WTC11 (cell line): ENCODE measurements around the gene CNTN1. TPM values are rescaled to one million over a fixed set of nuclear protein-coding genes. Genes with fewer than 3 reads are reported as not detected.

Experiments used
- ATAC-seq: fragments of 200-7000 bp; cut with Tn5 transposase; 2 replicates; pipeline ENCODE4 v1.10.0; 2021; ENCODE audit warnings: mild to moderate bottlenecking, moderate library complexity
- CTCF ChIA-PET: fragments of 300-600 bp; sonication (Branson Sonifier 250); formaldehyde crosslinking; loops from one replicate; lab custom pipeline; 2021; ENCODE audit warnings: antibody characterized with exemption; lab: Charles Lee
- POLR2A ChIA-PET: fragments of 350-600 bp; sonication (Branson Sonifier 250); formaldehyde crosslinking; loops from one replicate; lab custom pipeline; 2021; ENCODE audit warnings: antibody characterized with exemption; lab: Charles Lee
- DNase-seq: peaks from one replicate; pipeline ENCODE4 v3.0.0; 2021; ENCODE audit warnings: low spot score
- H3K27ac Mint-ChIP-seq: 2 replicates; pipeline ENCODE4 v1.8.0; 2021; ENCODE audit warnings: mixed read lengths
- H3K27me3 Mint-ChIP-seq: 2 replicates; pipeline ENCODE4 v1.8.0; 2021; ENCODE audit warnings: low read depth, mild to moderate bottlenecking, moderate library complexity, mixed read lengths
- H3K36me3 Mint-ChIP-seq: 2 replicates; pipeline ENCODE4 v1.8.0; 2021; ENCODE audit warnings: mixed read lengths
- H3K4me1 Mint-ChIP-seq: 2 replicates; pipeline ENCODE4 v1.8.0; 2022; ENCODE audit warnings: mixed read lengths
- H3K4me3 Mint-ChIP-seq: 2 replicates; pipeline ENCODE4 v1.8.0; 2021; ENCODE audit warnings: mild to moderate bottlenecking, moderate library complexity, mixed read lengths
- H3K9me3 Mint-ChIP-seq: 2 replicates; pipeline ENCODE4 v1.8.0; 2021; ENCODE audit warnings: mixed read lengths
- ATF1 ChIP-seq: sonication (generic); formaldehyde crosslinking; IDR thresholded peaks from 2 replicates; pipeline ENCODE4 v1.8.1; 2023; ENCODE audit warnings: mild to moderate bottlenecking, moderate library complexity, missing genetic modification reagents
- CBFB ChIP-seq: sonication (generic); formaldehyde crosslinking; IDR thresholded peaks from 2 replicates; pipeline ENCODE4 v1.8.1; 2022; ENCODE audit warnings: mild to moderate bottlenecking, low read depth, missing genetic modification reagents
- CTCF ChIP-seq: fragments of 200-600 bp; IDR thresholded peaks from 2 replicates; pipeline ENCODE4 v1.8.0; 2022; ENCODE audit warnings: antibody characterized with exemption
- GTF2I ChIP-seq: fragments of 250-450 bp; sonication (Bioruptor Pico); conservative IDR thresholded peaks from 2 replicates; pipeline ENCODE4 v1.4.0; 2021; ENCODE audit warnings: mild to moderate bottlenecking
- IRF2 ChIP-seq: sonication (generic); formaldehyde crosslinking; IDR thresholded peaks from 2 replicates; pipeline ENCODE4 v1.8.0; 2022; ENCODE audit warnings: low read depth, missing genetic modification reagents, borderline replicate concordance
- NFATC4 ChIP-seq: fragments of 250-450 bp; sonication (Bioruptor Pico); IDR thresholded peaks from 2 replicates; pipeline ENCODE4 v1.9.0; 2021; ENCODE audit warnings: mild to moderate bottlenecking
- PRRX2 ChIP-seq: fragments of 250-450 bp; sonication (Bioruptor Pico); IDR thresholded peaks from 2 replicates; pipeline ENCODE4 v1.8.0; 2021; ENCODE audit warnings: mild to moderate bottlenecking
- RORB ChIP-seq: fragments of 250-450 bp; sonication (Bioruptor Pico); IDR thresholded peaks from 2 replicates; pipeline ENCODE4 v1.9.0; 2021; ENCODE audit warnings: mild to moderate bottlenecking
- SP1 ChIP-seq: sonication (generic); formaldehyde crosslinking; conservative IDR thresholded peaks from 2 replicates; pipeline ENCODE4 v1.8.1; 2022; ENCODE audit warnings: missing genetic modification reagents
- TEAD4 ChIP-seq: sonication (generic); formaldehyde crosslinking; IDR thresholded peaks from 2 replicates; pipeline ENCODE4 v1.8.0; 2022; ENCODE audit warnings: mild to moderate bottlenecking, missing genetic modification reagents
- TP53 ChIP-seq: sonication (generic); formaldehyde crosslinking; IDR thresholded peaks from 2 replicates; pipeline ENCODE4 v1.8.1; 2023; ENCODE audit warnings: mild to moderate bottlenecking, missing genetic modification reagents
- USF2 ChIP-seq: sonication (generic); formaldehyde crosslinking; IDR thresholded peaks from 2 replicates; pipeline ENCODE4 v1.8.1; 2023; ENCODE audit warnings: mild to moderate bottlenecking, missing genetic modification reagents, moderate library complexity
- ZBTB21 ChIP-seq: sonication (generic); formaldehyde crosslinking; IDR thresholded peaks from 2 replicates; pipeline ENCODE4 v1.8.1; 2023; ENCODE audit warnings: mild to moderate bottlenecking, missing genetic modification reagents, borderline replicate concordance
- ZNF263 ChIP-seq: sonication (generic); formaldehyde crosslinking; IDR thresholded peaks from 2 replicates; pipeline ENCODE4 v1.8.1; 2022; ENCODE audit warnings: low read depth, mild to moderate bottlenecking, moderate library complexity, missing genetic modification reagents
- ZNF317 ChIP-seq: sonication (generic); formaldehyde crosslinking; IDR thresholded peaks from 2 replicates; pipeline ENCODE4 v1.8.1; 2023; ENCODE audit warnings: low read depth, mild to moderate bottlenecking, moderate library complexity, missing genetic modification reagents, borderline replicate concordance
- ZNF396 ChIP-seq: fragments of 250-450 bp; sonication (Bioruptor Pico); IDR thresholded peaks from 2 replicates; pipeline ENCODE4 v1.8.0; 2021; ENCODE audit warnings: mild to moderate bottlenecking, moderate library complexity, borderline replicate concordance
- total RNA-seq: library from RNA; stranded (reverse); gene quantifications from 3 replicates; pipeline ENCODE4 v1.2.3, GENCODE V29; 2021
- TF ChIP-seq, protein P1 (sequence below): fragments of 250-450 bp; sonication (Bioruptor Pico); IDR thresholded peaks from 2 replicates; pipeline ENCODE4 v1.9.0; 2021; ENCODE audit warnings: mild to moderate bottlenecking
- TF ChIP-seq, protein P2 (sequence below): sonication (generic); formaldehyde crosslinking; IDR thresholded peaks from 2 replicates; pipeline ENCODE4 v1.8.1; 2023; ENCODE audit warnings: mild to moderate bottlenecking, missing genetic modification reagents
- TF ChIP-seq, protein P3 (sequence below): sonication (generic); formaldehyde crosslinking; IDR thresholded peaks from 2 replicates; pipeline ENCODE4 v1.8.1; 2023; ENCODE audit warnings: mild to moderate bottlenecking, missing genetic modification reagents, borderline replicate concordance

The CNTN1 gene
- total RNA-seq, 1 experiment from 2014 or later: 16.9 TPM

DNA sequence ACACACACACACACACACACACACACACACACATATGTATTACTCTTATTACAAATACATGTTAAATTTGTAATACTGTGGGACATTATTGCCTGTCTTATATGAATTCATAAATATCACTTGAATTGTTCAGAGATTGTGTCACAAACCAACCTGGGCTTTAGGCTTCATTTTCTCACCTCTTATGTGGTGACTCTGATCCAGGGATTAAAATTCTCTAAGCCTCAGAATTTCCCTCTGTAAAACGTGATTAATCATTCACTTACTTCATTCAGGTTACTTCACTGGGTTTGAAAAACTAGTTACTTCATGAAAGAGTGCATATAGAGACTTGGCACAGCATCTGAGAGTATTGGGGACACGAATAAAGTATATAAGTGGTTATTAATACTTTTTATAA is 255.6 kb downstream of the CNTN1 start (continued):
- TF ChIP-seq CTCF: no peak
- no peak for TF ChIP-seq IRF2 (CRISPR knock-in tag)
- TF ChIP-seq ATF1: no peak
- TF ChIP-seq USF2 (CRISPR knock-in tag): no peak
- TF ChIP-seq, protein P1, sequence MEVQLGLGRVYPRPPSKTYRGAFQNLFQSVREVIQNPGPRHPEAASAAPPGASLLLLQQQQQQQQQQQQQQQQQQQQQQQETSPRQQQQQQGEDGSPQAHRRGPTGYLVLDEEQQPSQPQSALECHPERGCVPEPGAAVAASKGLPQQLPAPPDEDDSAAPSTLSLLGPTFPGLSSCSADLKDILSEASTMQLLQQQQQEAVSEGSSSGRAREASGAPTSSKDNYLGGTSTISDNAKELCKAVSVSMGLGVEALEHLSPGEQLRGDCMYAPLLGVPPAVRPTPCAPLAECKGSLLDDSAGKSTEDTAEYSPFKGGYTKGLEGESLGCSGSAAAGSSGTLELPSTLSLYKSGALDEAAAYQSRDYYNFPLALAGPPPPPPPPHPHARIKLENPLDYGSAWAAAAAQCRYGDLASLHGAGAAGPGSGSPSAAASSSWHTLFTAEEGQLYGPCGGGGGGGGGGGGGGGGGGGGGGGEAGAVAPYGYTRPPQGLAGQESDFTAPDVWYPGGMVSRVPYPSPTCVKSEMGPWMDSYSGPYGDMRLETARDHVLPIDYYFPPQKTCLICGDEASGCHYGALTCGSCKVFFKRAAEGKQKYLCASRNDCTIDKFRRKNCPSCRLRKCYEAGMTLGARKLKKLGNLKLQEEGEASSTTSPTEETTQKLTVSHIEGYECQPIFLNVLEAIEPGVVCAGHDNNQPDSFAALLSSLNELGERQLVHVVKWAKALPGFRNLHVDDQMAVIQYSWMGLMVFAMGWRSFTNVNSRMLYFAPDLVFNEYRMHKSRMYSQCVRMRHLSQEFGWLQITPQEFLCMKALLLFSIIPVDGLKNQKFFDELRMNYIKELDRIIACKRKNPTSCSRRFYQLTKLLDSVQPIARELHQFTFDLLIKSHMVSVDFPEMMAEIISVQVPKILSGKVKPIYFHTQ (CRISPR knock-in tag): no peak
- no peak for TF ChIP-seq PRRX2
- TF ChIP-seq SP1 (CRISPR knock-in tag): no peak

DNA sequence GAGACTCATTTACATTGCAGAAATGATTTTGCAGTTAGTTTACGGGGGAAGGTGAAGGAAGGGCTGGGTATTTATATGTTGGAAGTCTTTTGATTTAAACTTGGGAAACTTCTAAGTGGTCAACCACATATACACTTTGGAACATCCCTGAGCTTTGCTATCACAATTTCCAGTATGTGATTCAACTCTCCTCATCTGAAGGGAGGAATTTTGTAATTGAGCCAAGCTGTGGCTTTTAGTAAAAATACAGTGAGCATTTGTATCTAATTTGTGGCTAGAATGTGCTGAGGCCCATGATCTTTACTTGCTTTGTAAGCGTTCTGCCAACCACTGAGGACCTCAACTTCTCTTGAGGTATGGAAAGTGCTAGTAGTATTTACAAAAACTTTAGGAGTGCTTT is 260.8 kb downstream of the CNTN1 start:
- H3K4me3 Mint-ChIP-seq: no peak overlapping the region
- ChIA-PET CTCF (no interaction called here), POLR2A (no interaction called here)
- H3K27me3 Mint-ChIP-seq: no peaks in the 10 kb centered on the region
- no peaks in the 10 kb centered on the region for H3K36me3 Mint-ChIP-seq
- no peaks in the 10 kb centered on the region for H3K4me1 Mint-ChIP-seq
- H3K27ac Mint-ChIP-seq: no peak overlapping the region
- ATAC-seq (no peak), DNase-seq (no peak)
- H3K9me3 Mint-ChIP-seq: no peaks in the 10 kb centered on the region
- TF ChIP-seq RORB (CRISPR knock-in tag) (no peak), GTF2I (CRISPR knock-in tag) (no peak)

GRCh38 chr12:40957417-40957816 is 265.2 kb downstream of the CNTN1 start:
- Mint-ChIP-seq H3K36me3 (no peaks in the 10 kb centered on the region), H3K4me1 (peaks cover 5% of the 10 kb centered on the region; the same call in 1 of the 2 replicates), H3K4me3 (no peak overlapping the region), H3K9me3 (no peaks in the 10 kb centered on the region), H3K27ac (no peak overlapping the region), H3K27me3 (no peaks in the 10 kb centered on the region)
- TF ChIP-seq TP53 (CRISPR knock-in tag): no peak
- no peak for TF ChIP-seq CBFB (CRISPR knock-in tag)
- no peak for TF ChIP-seq IRF2 (CRISPR knock-in tag)
- no peak for TF ChIP-seq ZNF396 (CRISPR knock-in tag)
- TF ChIP-seq NFATC4 (CRISPR knock-in tag): no peak
- no peak for TF ChIP-seq ZNF317 (CRISPR knock-in tag)
- no peak for TF ChIP-seq ZNF263 (CRISPR knock-in tag)
- TF ChIP-seq ZBTB21 (CRISPR knock-in tag): no peak
- TF ChIP-seq TEAD4 (CRISPR knock-in tag): no peak
- TF ChIP-seq, protein P2, sequence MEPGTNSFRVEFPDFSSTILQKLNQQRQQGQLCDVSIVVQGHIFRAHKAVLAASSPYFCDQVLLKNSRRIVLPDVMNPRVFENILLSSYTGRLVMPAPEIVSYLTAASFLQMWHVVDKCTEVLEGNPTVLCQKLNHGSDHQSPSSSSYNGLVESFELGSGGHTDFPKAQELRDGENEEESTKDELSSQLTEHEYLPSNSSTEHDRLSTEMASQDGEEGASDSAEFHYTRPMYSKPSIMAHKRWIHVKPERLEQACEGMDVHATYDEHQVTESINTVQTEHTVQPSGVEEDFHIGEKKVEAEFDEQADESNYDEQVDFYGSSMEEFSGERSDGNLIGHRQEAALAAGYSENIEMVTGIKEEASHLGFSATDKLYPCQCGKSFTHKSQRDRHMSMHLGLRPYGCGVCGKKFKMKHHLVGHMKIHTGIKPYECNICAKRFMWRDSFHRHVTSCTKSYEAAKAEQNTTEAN (CRISPR knock-in tag): no peak
- TF ChIP-seq, protein P3, sequence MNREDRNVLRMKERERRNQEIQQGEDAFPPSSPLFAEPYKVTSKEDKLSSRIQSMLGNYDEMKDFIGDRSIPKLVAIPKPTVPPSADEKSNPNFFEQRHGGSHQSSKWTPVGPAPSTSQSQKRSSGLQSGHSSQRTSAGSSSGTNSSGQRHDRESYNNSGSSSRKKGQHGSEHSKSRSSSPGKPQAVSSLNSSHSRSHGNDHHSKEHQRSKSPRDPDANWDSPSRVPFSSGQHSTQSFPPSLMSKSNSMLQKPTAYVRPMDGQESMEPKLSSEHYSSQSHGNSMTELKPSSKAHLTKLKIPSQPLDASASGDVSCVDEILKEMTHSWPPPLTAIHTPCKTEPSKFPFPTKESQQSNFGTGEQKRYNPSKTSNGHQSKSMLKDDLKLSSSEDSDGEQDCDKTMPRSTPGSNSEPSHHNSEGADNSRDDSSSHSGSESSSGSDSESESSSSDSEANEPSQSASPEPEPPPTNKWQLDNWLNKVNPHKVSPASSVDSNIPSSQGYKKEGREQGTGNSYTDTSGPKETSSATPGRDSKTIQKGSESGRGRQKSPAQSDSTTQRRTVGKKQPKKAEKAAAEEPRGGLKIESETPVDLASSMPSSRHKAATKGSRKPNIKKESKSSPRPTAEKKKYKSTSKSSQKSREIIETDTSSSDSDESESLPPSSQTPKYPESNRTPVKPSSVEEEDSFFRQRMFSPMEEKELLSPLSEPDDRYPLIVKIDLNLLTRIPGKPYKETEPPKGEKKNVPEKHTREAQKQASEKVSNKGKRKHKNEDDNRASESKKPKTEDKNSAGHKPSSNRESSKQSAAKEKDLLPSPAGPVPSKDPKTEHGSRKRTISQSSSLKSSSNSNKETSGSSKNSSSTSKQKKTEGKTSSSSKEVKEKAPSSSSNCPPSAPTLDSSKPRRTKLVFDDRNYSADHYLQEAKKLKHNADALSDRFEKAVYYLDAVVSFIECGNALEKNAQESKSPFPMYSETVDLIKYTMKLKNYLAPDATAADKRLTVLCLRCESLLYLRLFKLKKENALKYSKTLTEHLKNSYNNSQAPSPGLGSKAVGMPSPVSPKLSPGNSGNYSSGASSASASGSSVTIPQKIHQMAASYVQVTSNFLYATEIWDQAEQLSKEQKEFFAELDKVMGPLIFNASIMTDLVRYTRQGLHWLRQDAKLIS: no peak
- DNase-seq (no peak), ATAC-seq (no peak)
- CTCF ChIA-PET: interaction anchor here (1.1 kb wide), 1 partner anchor 11 kb away, joined by 3 read pairs; no protein-coding TSS in a partner anchor
- POLR2A ChIA-PET: interaction anchor here (0.7 kb wide), 2 partner anchors 331 to 1132 kb away, joined by 3 to 4 read pairs; no protein-coding TSS in a partner anchor
